ENCODE results near the gene GNL1.
"Not testable (repeated sequence)": the region's sequence is repeated elsewhere in the genome, so short reads cannot be mapped to it uniquely, and the experiment has no call there.

The GNL1 gene

DNA sequence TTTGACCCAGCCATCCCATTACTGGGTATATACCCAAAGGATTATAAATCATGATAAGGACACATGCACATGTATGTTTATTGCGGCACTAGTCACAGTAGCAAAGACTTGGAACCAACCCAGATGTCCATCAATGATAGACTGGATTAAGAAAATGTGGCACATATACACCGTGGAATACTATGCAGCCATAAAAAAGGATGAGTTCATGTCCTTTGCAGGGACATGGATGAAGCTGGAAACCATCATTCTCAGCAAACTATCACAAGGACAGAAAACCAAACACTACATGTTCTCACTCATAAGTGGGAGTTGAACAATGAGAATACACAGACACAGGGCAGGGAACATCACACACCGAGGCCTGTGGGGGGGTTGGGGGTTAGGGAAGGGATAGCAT is 29.8 kb downstream of the GNL1 start:
- peaks cover 0 to 22% (median 19%) of the 10 kb centered on the region in 4 experiments for H3K4me1 ChIP-seq (ENCODE audit: control extremely low read depth in 1 of 4, control insufficient read depth in 4 of 4, insufficient read depth in 4 of 4, low read length in 3 of 4)
- H3K9me3 ChIP-seq (ENCODE audit: control extremely low read depth in 1 of 5, control insufficient read depth in 4 of 5, insufficient read depth in 2 of 5, low read depth in 1 of 5, low read length in 4 of 5); POLR2A ChIA-PET; H3K27me3 ChIP-seq (replicated peaks in 2 of 5; ENCODE audit: control insufficient read depth in 4 of 5, insufficient read depth in 5 of 5, low read length in 4 of 5); H3K36me3 ChIP-seq (ENCODE audit: control insufficient read depth in 4 of 4, insufficient read depth in 4 of 4, low read length in 3 of 4); DNase-seq; H3K4me3 ChIP-seq (ENCODE audit: control insufficient read depth in 1 of 7, extremely low read depth in 1 of 7, insufficient read depth in 4 of 7, low read depth in 2 of 7, low read length in 6 of 7); H3K27ac ChIP-seq (ENCODE audit: insufficient read depth in 1 of 2, low read depth in 1 of 2, low read length in 2 of 2, poor library complexity in 1 of 2, severe bottlenecking in 2 of 2): not testable (repeated sequence)
- no CpG with 5 or more reads among the region's 3 CpGs for WGBS (ENCODE audit: insufficient coverage)
- CTCF ChIA-PET = interaction anchor here (3.5 kb wide), 1 partner anchor 31 kb away, joined by 19 read pairs; no protein-coding TSS in a partner anchor

- H3K27me3 ChIP-seq (replicated peaks in 2 of 5; ENCODE audit: control insufficient read depth in 4 of 5, insufficient read depth in 5 of 5, low read length in 4 of 5); H3K4me3 ChIP-seq (ENCODE audit: control insufficient read depth in 1 of 7, extremely low read depth in 1 of 7, insufficient read depth in 4 of 7, low read depth in 2 of 7, low read length in 6 of 7); H3K9me3 ChIP-seq (ENCODE audit: control extremely low read depth in 1 of 5, control insufficient read depth in 4 of 5, insufficient read depth in 2 of 5, low read depth in 1 of 5, low read length in 4 of 5); H3K36me3 ChIP-seq (ENCODE audit: control insufficient read depth in 4 of 4, insufficient read depth in 4 of 4, low read length in 3 of 4); POLR2A ChIA-PET; H3K27ac ChIP-seq (ENCODE audit: insufficient read depth in 1 of 2, low read depth in 1 of 2, low read length in 2 of 2, poor library complexity in 1 of 2, severe bottlenecking in 2 of 2); DNase-seq: not testable (repeated sequence)
- 93% methylated on average over 3 of the region's 5 CpGs for WGBS (ENCODE audit: insufficient coverage)
- peaks cover 0 to 20% (median 14%) of the 10 kb centered on the region in 4 experiments for H3K4me1 ChIP-seq (ENCODE audit: control extremely low read depth in 1 of 4, control insufficient read depth in 4 of 4, insufficient read depth in 4 of 4, low read length in 3 of 4)
- CTCF ChIA-PET = interaction anchor here (0.9 to 2.0 kb wide), 6 partner anchors 8 to 26 kb away, joined by 3 to 7 read pairs (median 6); no protein-coding TSS in a partner anchor
These were observed 34.3 kb downstream of the GNL1 start for GRCh38 chr6:30521952-30522351.

- POLR2A ChIA-PET; H3K36me3 ChIP-seq (ENCODE audit: control insufficient read depth in 4 of 4, insufficient read depth in 4 of 4, low read length in 3 of 4); H3K27ac ChIP-seq (ENCODE audit: insufficient read depth in 1 of 2, low read depth in 1 of 2, low read length in 2 of 2, poor library complexity in 1 of 2, severe bottlenecking in 2 of 2); H3K27me3 ChIP-seq (replicated peaks in 2 of 5; ENCODE audit: control insufficient read depth in 4 of 5, insufficient read depth in 5 of 5, low read length in 4 of 5); H3K9me3 ChIP-seq (ENCODE audit: control extremely low read depth in 1 of 5, control insufficient read depth in 4 of 5, insufficient read depth in 2 of 5, low read depth in 1 of 5, low read length in 4 of 5); H3K4me3 ChIP-seq (ENCODE audit: control insufficient read depth in 1 of 7, extremely low read depth in 1 of 7, insufficient read depth in 4 of 7, low read depth in 2 of 7, low read length in 6 of 7); DNase-seq: not testable (repeated sequence)
- CTCF ChIA-PET = interaction anchor here (0.6 to 6.0 kb wide), 7 partner anchors 8 to 37 kb away, joined by 3 to 35 read pairs (median 7); no protein-coding TSS in a partner anchor
- WGBS (ENCODE audit: insufficient coverage) = 93% methylated on average over 6 of the region's 7 CpGs
- H3K4me1 ChIP-seq (ENCODE audit: control extremely low read depth in 1 of 4, control insufficient read depth in 4 of 4, insufficient read depth in 4 of 4, low read length in 3 of 4) = peaks cover 0 to 23% (median 19%) of the 10 kb centered on the region in 4 experiments
These were observed 35.2 kb downstream of the GNL1 start for GRCh38 chr6:30521082-30521481.

GRCh38 chr6:30520522-30520921 is 35.8 kb downstream of the GNL1 start:
- DNase-seq = no peak
- CTCF ChIA-PET = interaction anchor here (1.3 to 6.0 kb wide), 6 partner anchors 7 to 25 kb away, joined by 3 to 35 read pairs (median 7); no protein-coding TSS in a partner anchor
- peaks cover 0 to 9% (median 0%) of the 10 kb centered on the region in 5 experiments for H3K9me3 ChIP-seq (ENCODE audit: control extremely low read depth in 1 of 5, control insufficient read depth in 4 of 5, insufficient read depth in 2 of 5, low read depth in 1 of 5, low read length in 4 of 5)
- no peaks in the 10 kb centered on the region for H3K36me3 ChIP-seq (ENCODE audit: control insufficient read depth in 4 of 4, insufficient read depth in 4 of 4, low read length in 3 of 4)
- H3K4me3 ChIP-seq (ENCODE audit: control insufficient read depth in 1 of 7, extremely low read depth in 1 of 7, insufficient read depth in 4 of 7, low read depth in 2 of 7, low read length in 6 of 7) = no peak overlapping the region
- H3K27me3 ChIP-seq (replicated peaks in 2 of 5; ENCODE audit: control insufficient read depth in 4 of 5, insufficient read depth in 5 of 5, low read length in 4 of 5) = no peaks in the 10 kb centered on the region
- H3K4me1 ChIP-seq (ENCODE audit: control extremely low read depth in 1 of 4, control insufficient read depth in 4 of 4, insufficient read depth in 4 of 4, low read length in 3 of 4) = peaks cover under 1 to 27% (median 23%) of the 10 kb centered on the region in 4 experiments
- POLR2A ChIA-PET = no interaction called here
- no peak overlapping the region for H3K27ac ChIP-seq (ENCODE audit: insufficient read depth in 1 of 2, low read depth in 1 of 2, low read length in 2 of 2, poor library complexity in 1 of 2, severe bottlenecking in 2 of 2)
- 96% methylated on average over 6 of the region's 6 CpGs for whole genome bisulfite sequencing (ENCODE audit: insufficient coverage)

- H3K4me1 ChIP-seq (ENCODE audit: control extremely low read depth in 1 of 4, control insufficient read depth in 4 of 4, insufficient read depth in 4 of 4, low read length in 3 of 4) = peaks cover 5 to 42% (median 35%) of the 10 kb centered on the region in 4 experiments
- POLR2A ChIA-PET = interaction anchor here (0.6 to 1.1 kb wide), 4 partner anchors 17 to 79 kb away, joined by 3 to 5 read pairs (median 3); no protein-coding TSS in a partner anchor
- H3K36me3 ChIP-seq (ENCODE audit: control insufficient read depth in 4 of 4, insufficient read depth in 4 of 4, low read length in 3 of 4); H3K4me3 ChIP-seq (ENCODE audit: control insufficient read depth in 1 of 7, extremely low read depth in 1 of 7, insufficient read depth in 4 of 7, low read depth in 2 of 7, low read length in 6 of 7); H3K27me3 ChIP-seq (replicated peaks in 2 of 5; ENCODE audit: control insufficient read depth in 4 of 5, insufficient read depth in 5 of 5, low read length in 4 of 5); H3K9me3 ChIP-seq (ENCODE audit: control extremely low read depth in 1 of 5, control insufficient read depth in 4 of 5, insufficient read depth in 2 of 5, low read depth in 1 of 5, low read length in 4 of 5): not testable (repeated sequence)
- DNase-seq = peak in 2 of 3 donors; percentile 59 to 73
- 64% methylated on average over 15 of the region's 19 CpGs for WGBS (ENCODE audit: insufficient coverage)
- CTCF ChIA-PET = interaction anchor here (1.0 to 6.0 kb wide), 9 partner anchors 9 to 25 kb away, joined by 3 to 39 read pairs (median 7); no protein-coding TSS in a partner anchor
- peak overlapping the region in 1 of 2 experiments; percentile 39 for H3K27ac ChIP-seq (ENCODE audit: insufficient read depth in 1 of 2, low read depth in 1 of 2, low read length in 2 of 2, poor library complexity in 1 of 2, severe bottlenecking in 2 of 2)
These were observed 37.7 kb downstream of the GNL1 start for GRCh38 chr6:30518505-30519145.

DNA sequence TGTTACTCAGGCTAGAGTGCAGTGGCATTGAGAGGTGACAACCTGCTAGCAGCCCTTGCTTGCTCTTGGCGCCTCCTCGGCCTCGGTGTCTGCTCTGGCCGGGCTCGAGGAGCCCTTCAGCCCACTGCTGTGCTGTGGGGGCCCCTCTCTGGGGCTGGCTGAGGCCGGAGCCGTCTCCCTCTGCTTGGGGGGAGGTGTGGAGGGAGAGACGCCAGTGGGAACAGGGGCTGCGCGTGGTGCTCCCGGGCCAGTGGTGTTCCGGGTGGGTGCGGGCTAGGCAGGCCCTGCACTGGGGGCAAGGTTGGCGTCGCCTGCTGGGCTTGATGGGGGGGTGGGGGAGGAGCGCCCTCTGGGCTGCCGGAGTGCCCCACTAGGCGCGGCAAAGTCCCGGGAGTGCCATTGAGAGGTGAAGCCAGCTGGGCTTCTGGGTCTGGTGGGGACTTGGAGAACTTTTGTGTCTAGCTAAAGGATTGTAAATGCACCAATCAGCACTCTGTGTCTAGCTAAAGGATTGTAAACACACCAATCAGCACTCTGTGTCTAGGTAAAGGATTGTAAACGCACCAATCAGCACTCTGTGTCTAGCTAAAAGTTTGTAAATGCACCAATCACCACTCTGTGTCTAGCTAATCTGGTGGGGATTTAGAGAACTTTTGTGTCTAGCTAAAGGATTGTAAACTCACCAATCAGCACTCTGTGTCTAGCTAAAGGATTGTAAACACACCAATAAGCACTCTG is 38.4 kb downstream of the GNL1 start:
- 96% methylated on average over 10 of the region's 21 CpGs for WGBS (ENCODE audit: insufficient coverage)
- POLR2A ChIA-PET = interaction anchor here (0.7 to 1.1 kb wide), 4 partner anchors 11 to 79 kb away, joined by 3 read pairs; no protein-coding TSS in a partner anchor
- H3K4me3 ChIP-seq (ENCODE audit: control insufficient read depth in 1 of 7, extremely low read depth in 1 of 7, insufficient read depth in 4 of 7, low read depth in 2 of 7, low read length in 6 of 7) = peak overlapping the region in 1 of 7 experiments; percentile 38

More for the DNA sequence above, 38.4 kb downstream of the GNL1 start:
- Histone ChIP-seq H3K4me1 (ENCODE audit: control extremely low read depth in 1 of 4, control insufficient read depth in 4 of 4, insufficient read depth in 4 of 4, low read length in 3 of 4) (peaks cover 5 to 48% (median 36%) of the 10 kb centered on the region in 4 experiments), H3K27ac (ENCODE audit: insufficient read depth in 1 of 2, low read depth in 1 of 2, low read length in 2 of 2, poor library complexity in 1 of 2, severe bottlenecking in 2 of 2) (peak overlapping the region in 1 of 2 experiments; percentile 99)
- not testable (repeated sequence) for H3K27me3 ChIP-seq (replicated peaks in 2 of 5; ENCODE audit: control insufficient read depth in 4 of 5, insufficient read depth in 5 of 5, low read length in 4 of 5); H3K9me3 ChIP-seq (ENCODE audit: control extremely low read depth in 1 of 5, control insufficient read depth in 4 of 5, insufficient read depth in 2 of 5, low read depth in 1 of 5, low read length in 4 of 5); H3K36me3 ChIP-seq (ENCODE audit: control insufficient read depth in 4 of 4, insufficient read depth in 4 of 4, low read length in 3 of 4); DNase-seq
- CTCF ChIA-PET = interaction anchor here (0.8 to 6.0 kb wide), 9 partner anchors 9 to 28 kb away, joined by 3 to 39 read pairs (median 7); no protein-coding TSS in a partner anchor
